Uterus (tissue), 4 donors: Measurements from ENCODE around the gene THSD7B. TPM values are rescaled to one million over a fixed set of nuclear protein-coding genes. Genes with fewer than 3 reads are reported as not detected.

ENCODE experiments used
- DNase-seq, 2 donors: peaks; one replicate each; pipeline ENCODE4 v3.0.0-alpha.2; 2019 to 2020
- H3K27ac ChIP-seq, 2 donors: fragments of 200-600 bp; sonication (generic); 1 replicate in 1 of 2; 2 replicates in 1 of 2; pipeline ENCODE4 v1.5.1; 2016 to 2018
- H3K27me3 ChIP-seq, 2 donors: fragments of 200-600 bp; sonication (generic); one replicate each; pipeline ENCODE4 v1.5.1; 2018 to 2019; ENCODE audit warnings: control low read depth in 1 of 2
- H3K36me3 ChIP-seq, 2 donors: fragments of 200-600 bp; sonication (generic); one replicate each; pipeline ENCODE4 v1.5.1; 2019; ENCODE audit warnings: control low read depth in 1 of 2
- H3K4me1 ChIP-seq, 2 donors: fragments of 200-600 bp; sonication (generic); one replicate each; pipeline ENCODE4 v1.5.1; 2018 to 2019; ENCODE audit warnings: control low read depth in 1 of 2
- H3K4me3 ChIP-seq, 2 donors: fragments of 200-600 bp; sonication (generic); 1 replicate in 1 of 2; 2 replicates in 1 of 2; pipeline ENCODE4 v1.5.1; 2018 to 2019; ENCODE audit warnings: mild to moderate bottlenecking in 1 of 2
- H3K9me3 ChIP-seq, 2 donors: fragments of 200-600 bp; sonication (generic); one replicate each; pipeline ENCODE4 v1.5.1; 2019; ENCODE audit warnings: control low read depth in 1 of 2
- CTCF ChIP-seq, 4 experiments: fragments of 200-600 bp in 2 of 4; fragments of 450-650 bp in 2 of 4; sonication (generic) in 2 of 4; IDR thresholded peaks; one replicate each; pipeline ENCODE4 v1.5.1; 2016 to 2019; ENCODE audit warnings: antibody characterized with exemption in 4 of 4, mild to moderate bottlenecking in 2 of 4, moderate library complexity in 1 of 4
- POLR2A ChIP-seq, 2 donors: fragments of 450-650 bp; IDR thresholded peaks; one replicate each; pipeline ENCODE4 v1.6.1; 2016; ENCODE audit warnings: antibody characterized with exemption in 2 of 2, mild to moderate bottlenecking in 1 of 2, moderate library complexity in 1 of 2
- intact Hi-C: fragments of 100-400 bp; cut with DNase I; formaldehyde crosslinking; loops from one replicate; pipeline ENCODE4 v1.15.1; 2023; ENCODE audit warnings: low total_unique reads
- total RNA-seq, 4 donors: library from RNA; depleted of rRNA in 3 of 4; stranded (reverse); fragments of >200 nt in 3 of 4; gene quantifications; one replicate each; pipeline versions ENCODE4 v1.1.0 to v1.2.4, GENCODE V29; 2014 to 2023
- donor health status: DM: yes; HTN: yes; CAD: no.

Gene THSD7B
- total RNA-seq, 4 donors from 2014 or later, result 0.26 to 9.6 (median 0.67) TPM; not detected in 1

- no peak for TF ChIP-seq CTCF (IDR thresholded peaks at IDR 0.05)
- no peak for TF ChIP-seq POLR2A (IDR thresholded peaks at IDR 0.05)
- H3K27ac ChIP-seq, result no peak overlapping the region
- H3K9me3 ChIP-seq, result no peaks in the 10 kb centered on the region
- no peak overlapping the region for H3K4me3 ChIP-seq
- H3K36me3 ChIP-seq, result no peaks in the 10 kb centered on the region
- DNase-seq, result no peak
- intact Hi-C loops, result no loop called here
- H3K27me3 ChIP-seq, result no peaks in the 10 kb centered on the region
- H3K4me1 ChIP-seq, result no peaks in the 10 kb centered on the region
Measured at GRCh38 chr2:137521653-137522619, 756.6 kb downstream of the THSD7B start.

GRCh38 chr2:137522620-137523011 lies 757.3 kb downstream of the THSD7B start:
- intact Hi-C loops, result no loop called here
- Histone ChIP-seq H3K4me1 (no peaks in the 10 kb centered on the region), H3K36me3 (no peaks in the 10 kb centered on the region), H3K4me3 (no peak overlapping the region), H3K27ac (no peak overlapping the region), H3K9me3 (no peaks in the 10 kb centered on the region), H3K27me3 (no peaks in the 10 kb centered on the region)
- TF ChIP-seq CTCF (IDR thresholded peaks at IDR 0.05), result no peak
- TF ChIP-seq POLR2A (IDR thresholded peaks at IDR 0.05), result no peak
- DNase-seq, result no peak

- H3K27me3 ChIP-seq, result no peaks in the 10 kb centered on the region
- no peaks in the 10 kb centered on the region for H3K36me3 ChIP-seq
- H3K9me3 ChIP-seq, result no peaks in the 10 kb centered on the region
- no peak overlapping the region for H3K4me3 ChIP-seq
- no peak for TF ChIP-seq POLR2A (IDR thresholded peaks at IDR 0.05)
- H3K4me1 ChIP-seq, result no peaks in the 10 kb centered on the region
- no peak for DNase-seq
- intact Hi-C loops, result no loop called here
- H3K27ac ChIP-seq, result no peak overlapping the region
Measured at GRCh38 chr2:137523931-137524330, 758.6 kb downstream of the THSD7B start.

- no peak overlapping the region for H3K27ac ChIP-seq
- no peaks in the 10 kb centered on the region for H3K4me1 ChIP-seq
- no peak overlapping the region for H3K4me3 ChIP-seq
- no peak for DNase-seq
- no peaks in the 10 kb centered on the region for H3K36me3 ChIP-seq
- no peaks in the 10 kb centered on the region for H3K9me3 ChIP-seq
- H3K27me3 ChIP-seq, result no peaks in the 10 kb centered on the region
- intact Hi-C loops, result no loop called here
- TF ChIP-seq CTCF (IDR thresholded peaks at IDR 0.05), result no peak
- TF ChIP-seq POLR2A (IDR thresholded peaks at IDR 0.05), result no peak
Measured at GRCh38 chr2:137525132-137525531, 759.8 kb downstream of the THSD7B start.

GRCh38 chr2:137525641-137526190 lies 760.4 kb downstream of the THSD7B start:
- no peak for DNase-seq
- intact Hi-C loops, result no loop called here
- Histone ChIP-seq H3K27ac (no peak overlapping the region), H3K9me3 (no peaks in the 10 kb centered on the region), H3K4me3 (no peak overlapping the region), H3K36me3 (no peaks in the 10 kb centered on the region), H3K4me1 (no peaks in the 10 kb centered on the region), H3K27me3 (no peaks in the 10 kb centered on the region)
- TF ChIP-seq CTCF (IDR thresholded peaks at IDR 0.05) (no peak), POLR2A (IDR thresholded peaks at IDR 0.05) (no peak)
